GM19468 (cell line): Measurements from ENCODE around the gene CANT1.
"Not testable (repeated sequence)": the region's sequence is repeated elsewhere in the genome, so short reads cannot be mapped to it uniquely, and the experiment has no call there.

ENCODE experiments used
- ATAC-seq: cut with Tn5 transposase; IDR thresholded peaks from one replicate; pipeline ENCODE4 v1.9.1; 2021; ENCODE audit warnings: mild to moderate bottlenecking, moderate library complexity, moderate number of reproducible peaks; ENCODE audit not compliant: unreplicated experiment; ENCODE audit errors: extremely low read depth

Gene CANT1

GRCh38 chr17:78966123-78966813 lies 43.3 kb downstream of the CANT1 start:
- no peak for ATAC-seq

DNA sequence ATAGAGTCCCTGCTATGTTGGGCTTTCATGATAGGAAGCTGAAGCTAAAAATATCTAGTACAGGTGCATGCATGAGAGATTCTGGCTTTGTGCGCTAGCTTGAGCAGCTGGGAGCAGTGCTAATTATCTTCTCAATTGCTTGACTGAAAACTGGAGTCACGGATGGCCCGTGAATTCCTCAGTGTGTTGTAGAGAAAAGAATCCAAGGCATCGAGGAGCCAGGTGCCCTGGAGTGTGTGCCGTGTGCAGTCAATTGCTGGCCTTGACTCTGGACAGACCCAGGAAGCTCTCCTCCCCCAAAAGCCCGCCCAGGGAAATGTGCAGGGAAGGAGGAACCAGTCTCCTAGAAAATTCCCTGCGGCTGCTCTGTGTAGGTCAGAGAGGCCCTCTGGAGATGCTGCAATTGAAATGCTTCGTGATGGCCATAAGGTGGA lies 44.1 kb downstream of the CANT1 start:
- ATAC-seq, result no peak

GRCh38 chr17:78963378-78963777 lies 46.2 kb downstream of the CANT1 start:
- no peak for ATAC-seq

- ATAC-seq, result not testable (repeated sequence)
These were observed 46.6 kb downstream of the CANT1 start for GRCh38 chr17:78962984-78963348.

DNA sequence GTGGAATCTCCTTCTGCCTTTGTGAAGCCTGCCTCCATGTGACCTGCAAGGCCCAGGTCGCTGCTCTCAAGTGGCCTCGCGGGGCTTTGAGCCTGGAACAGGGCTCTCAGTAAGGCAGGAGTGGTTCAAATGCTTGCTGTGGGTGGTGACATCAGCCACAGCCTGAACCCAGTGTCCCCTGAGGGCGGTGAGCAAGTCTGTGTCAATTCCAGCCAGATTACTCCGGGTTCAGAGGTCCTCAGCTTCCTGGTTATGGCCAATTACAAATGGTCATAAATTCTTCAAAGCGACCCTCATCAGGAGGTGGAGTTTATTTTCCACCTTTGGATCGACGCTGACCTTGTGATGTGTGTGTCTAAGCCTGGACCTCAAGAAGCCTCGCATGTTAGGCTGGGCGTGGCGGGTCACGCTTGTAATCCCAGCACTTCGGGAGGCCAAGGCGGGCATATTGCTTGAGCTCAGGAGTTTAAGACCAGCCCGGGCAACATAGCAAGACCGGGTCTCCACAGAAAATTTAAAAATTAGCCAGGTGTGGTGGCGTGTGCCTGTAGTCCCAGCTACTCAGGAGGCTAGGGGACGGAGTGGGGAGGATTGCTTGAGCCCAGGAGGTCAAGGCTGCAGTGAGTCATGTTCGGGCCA lies 47.1 kb downstream of the CANT1 start:
- no peak for ATAC-seq

DNA sequence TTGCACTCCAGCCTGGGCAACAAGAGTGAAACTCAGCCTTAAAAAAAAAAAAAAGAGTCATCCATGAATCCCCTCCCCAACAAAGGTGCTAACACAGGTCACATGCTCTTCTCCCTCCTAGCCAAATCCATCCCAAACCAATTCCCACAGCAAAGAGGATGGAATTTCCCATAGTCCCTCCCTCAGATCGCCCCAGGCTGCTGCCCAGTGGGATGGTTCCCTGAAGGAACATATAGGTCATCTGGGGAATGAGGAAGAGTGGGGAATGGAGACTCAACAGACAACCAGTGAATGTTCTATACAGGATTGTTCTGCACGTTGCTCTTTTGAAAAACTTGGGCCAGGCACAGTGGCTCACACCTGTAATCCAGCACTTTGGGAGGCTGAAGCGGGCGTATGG lies 48.0 kb downstream of the CANT1 start:
- no peak for ATAC-seq

DNA sequence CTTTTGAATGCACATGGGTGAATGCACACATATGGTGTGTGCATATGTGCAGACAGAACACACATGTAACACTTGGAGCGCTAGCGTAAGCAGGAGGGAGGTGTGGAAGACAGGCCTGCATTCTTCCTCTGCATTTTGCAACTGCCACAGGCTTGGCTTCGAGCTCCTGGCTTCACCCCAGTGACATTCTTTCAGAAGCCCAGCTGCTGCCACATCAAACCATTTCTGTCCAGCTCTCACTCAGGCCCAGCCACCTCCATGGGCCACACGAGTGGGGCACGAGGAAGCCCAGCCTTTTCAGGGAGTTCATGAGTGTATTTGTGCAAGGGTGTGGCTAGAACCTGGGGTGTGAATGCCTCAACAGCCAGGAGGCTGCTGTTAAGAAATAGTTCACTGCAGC lies 48.6 kb downstream of the CANT1 start:
- no peak for ATAC-seq

GRCh38 chr17:78959803-78960202 lies 49.8 kb downstream of the CANT1 start:
- no peak for ATAC-seq

- no peak for ATAC-seq
These were observed 50.9 kb downstream of the CANT1 start for GRCh38 chr17:78958641-78959127.

GRCh38 chr17:78957128-78957527 lies 52.4 kb downstream of the CANT1 start:
- no peak for ATAC-seq

GRCh38 chr17:78956254-78956653 lies 53.3 kb downstream of the CANT1 start:
- no peak for ATAC-seq

DNA sequence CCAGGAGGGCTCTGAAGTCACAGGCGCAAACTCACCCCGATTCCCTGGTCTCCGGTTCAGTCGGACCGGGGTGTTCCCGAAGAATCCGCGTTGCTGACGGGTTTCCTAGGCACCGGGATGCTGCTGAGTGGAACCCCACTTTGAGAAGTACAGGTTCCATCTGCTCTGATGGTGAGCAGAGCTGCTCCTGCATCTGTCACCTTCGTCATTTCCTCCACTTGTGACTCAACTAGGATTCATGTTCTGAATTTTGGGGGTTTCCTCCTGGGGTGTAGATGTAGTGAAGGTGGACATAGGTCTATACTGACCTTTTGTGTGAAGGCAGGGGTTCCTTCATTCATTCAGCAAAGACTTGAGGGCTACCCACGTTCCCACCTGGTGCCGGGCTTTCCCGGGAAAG lies 54.9 kb downstream of the CANT1 start:
- ATAC-seq, result no peak

DNA sequence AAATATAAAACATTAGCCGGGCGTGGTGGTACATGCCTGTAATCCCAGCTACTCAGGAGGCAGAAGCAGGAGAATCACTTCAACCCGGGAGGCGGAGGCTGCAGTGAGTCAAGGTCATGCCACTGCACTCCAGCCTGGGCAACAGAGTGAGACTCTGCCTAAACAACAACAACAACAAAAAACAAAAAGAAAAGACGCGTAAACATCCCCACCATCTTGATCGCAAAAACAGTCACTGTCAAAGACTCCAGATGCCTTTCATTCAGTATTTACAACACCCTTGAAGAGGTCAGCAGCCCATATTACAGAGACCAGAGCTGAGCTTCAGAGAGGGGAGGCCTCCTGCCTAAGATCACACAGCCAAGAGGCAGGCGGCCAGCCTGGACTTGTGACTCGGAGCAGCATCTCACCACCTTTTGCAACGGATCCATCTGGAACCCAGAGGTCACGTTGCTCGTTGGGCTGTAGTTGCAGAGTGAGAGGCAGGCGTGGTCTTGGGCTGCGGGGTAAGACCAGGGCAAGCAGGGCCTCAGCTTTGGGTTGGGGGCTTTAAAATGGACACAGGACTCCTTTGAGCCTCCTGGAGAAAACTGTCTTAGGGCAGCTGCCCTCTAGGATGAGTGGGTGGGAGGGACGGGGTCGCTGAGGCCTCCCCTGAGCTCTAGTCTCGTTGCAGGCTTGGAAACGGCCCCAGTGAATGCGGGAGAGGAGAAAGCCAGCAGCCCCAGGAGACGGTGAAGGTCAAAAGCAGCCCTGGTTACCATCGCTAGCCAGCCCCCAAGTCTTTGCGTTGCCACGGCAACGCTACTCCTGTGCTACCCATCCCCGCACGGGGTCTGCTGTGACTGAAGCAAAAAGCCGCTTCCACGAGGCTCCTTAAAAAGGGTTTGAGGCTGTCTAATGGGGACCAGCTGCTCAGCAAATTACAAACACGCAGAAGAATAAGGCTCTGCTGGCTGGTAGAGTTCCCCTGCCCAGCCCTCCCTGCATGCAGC lies 55.9 kb downstream of the CANT1 start:
- no peak for ATAC-seq

- no peak for ATAC-seq
These were observed 56.9 kb downstream of the CANT1 start for GRCh38 chr17:78952706-78953105.

- ATAC-seq, result no peak
These were observed 57.5 kb downstream of the CANT1 start for GRCh38 chr17:78951967-78952551.

GRCh38 chr17:78950870-78951269 lies 58.7 kb downstream of the CANT1 start:
- no peak for ATAC-seq

DNA sequence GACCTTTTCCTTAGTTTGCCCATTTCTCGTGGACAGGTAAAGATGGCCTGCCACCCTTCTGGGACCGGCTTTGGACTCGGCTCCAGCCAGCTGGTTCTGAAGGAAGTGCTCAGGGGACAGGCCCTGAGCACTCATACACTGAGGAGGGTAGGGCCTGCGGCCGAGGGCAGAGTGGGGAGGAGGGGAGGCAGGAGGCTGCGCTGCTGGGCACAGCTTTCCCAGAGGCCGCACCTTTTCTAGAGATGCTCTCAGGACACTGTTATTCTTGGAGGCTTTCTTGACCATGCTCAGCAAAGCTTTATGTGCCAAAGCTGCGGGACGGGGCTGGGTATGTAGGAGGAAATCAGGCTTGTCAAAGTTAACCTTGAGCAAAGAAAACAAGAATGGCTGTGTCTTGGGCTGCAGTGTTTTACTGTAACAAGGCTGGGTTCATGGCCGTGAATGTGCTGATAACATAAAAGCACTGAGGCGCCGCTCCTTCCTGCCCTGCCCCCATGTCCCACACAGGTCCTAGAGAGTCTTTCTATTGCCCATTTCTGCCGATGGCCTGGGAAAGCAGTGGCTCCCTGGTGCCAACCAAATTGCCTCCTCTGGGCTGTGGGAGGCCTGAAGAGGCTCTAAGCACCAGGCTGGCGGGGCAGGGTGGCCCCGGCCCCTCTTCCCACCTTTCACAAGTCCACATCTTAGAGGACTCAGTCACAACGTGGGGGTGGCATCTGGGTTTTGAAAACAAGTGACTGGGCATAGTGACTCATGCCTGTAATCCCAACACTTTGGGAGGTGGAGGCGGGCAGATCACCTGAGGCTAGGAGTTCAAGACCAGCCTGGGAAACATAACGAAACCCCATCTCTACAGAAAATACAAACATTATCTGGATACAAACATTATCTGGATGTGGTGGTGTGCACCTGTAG lies 62.1 kb downstream of the CANT1 start:
- ATAC-seq, result no peak

DNA sequence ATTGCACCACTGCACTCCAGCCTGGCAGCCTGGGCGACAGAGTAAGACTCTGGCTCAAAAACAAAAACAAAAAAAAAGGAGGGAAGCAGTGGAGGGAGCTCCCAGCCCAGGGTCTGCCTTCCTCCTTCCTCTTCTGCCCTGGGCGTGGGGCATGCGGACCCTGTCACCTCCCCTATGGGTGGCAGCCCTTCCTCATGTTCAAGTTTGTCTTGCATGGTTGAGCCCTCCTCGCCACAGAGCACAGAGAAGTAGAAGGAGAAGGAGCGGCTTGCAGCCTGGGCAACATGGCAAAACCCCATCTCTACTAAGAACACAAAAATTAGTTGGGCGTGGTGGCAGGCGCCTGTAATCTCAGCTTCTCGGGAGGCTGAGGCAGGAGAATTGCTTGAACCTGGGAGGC lies 62.9 kb downstream of the CANT1 start:
- no peak for ATAC-seq

DNA sequence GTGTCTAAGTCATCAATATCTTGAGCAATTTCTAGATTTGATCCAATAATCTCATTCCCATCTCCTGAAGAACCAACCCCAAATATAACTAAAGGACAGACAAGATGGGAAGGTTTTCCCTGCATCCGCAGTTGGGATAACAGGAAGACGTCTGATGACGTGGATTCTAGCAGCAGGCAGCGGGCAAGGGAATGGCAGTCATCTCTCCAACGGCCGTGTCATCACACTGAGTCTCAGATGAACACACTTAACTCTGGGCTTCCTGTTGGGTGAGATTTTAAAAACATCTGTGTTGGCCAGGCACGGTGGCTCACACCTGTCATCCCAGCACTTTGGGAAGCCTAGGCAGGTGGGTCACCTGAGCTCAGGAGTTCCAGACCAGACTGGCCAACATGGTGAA lies 63.4 kb downstream of the CANT1 start:
- no peak for ATAC-seq
